GM23248 (cell line): ENCODE measurements around the gene SLC4A4.

Experiments
- EZH2 ChIP-seq: fragments of 200-600 bp; sonication (generic); IDR thresholded peaks from 2 replicates; pipeline ENCODE4 v1.6.1; 2018; ENCODE audit warnings: antibody characterized with exemption, mild to moderate bottlenecking; ENCODE audit not compliant: insufficient read depth, poor library complexity, severe bottlenecking
- EZH2phosphoT487 ChIP-seq: fragments of 200-600 bp; sonication (generic); IDR thresholded peaks from 2 replicates; pipeline ENCODE4 v1.6.1; 2018; ENCODE audit warnings: antibody characterized with exemption, moderate library complexity, mild to moderate bottlenecking, low read depth; ENCODE audit not compliant: insufficient read depth

GRCh38 chr4:71558248-71558647 is 219.4 kb downstream of the SLC4A4 start:
- TF ChIP-seq EZH2 (no peak), EZH2phosphoT487 (no peak)
